ENCODE results near the gene VPS29.

- TF ChIP-seq CTCF (IDR thresholded peaks at IDR 0.05): no peak
- TF ChIP-seq EZH2 (IDR thresholded peaks at IDR 0.05; ENCODE audit: borderline replicate concordance, insufficient read depth, low read depth, low read length, poor library complexity, severe bottlenecking): no peak
These were observed 38.1 kb upstream of the VPS29 start for GRCh38 chr12:110540048-110540447.

Measured in B cell (primary cell).